Esophagus (tissue), 2 donors: ENCODE data around the gene VAX1. TPM values are rescaled to one million over a fixed set of nuclear protein-coding genes. Genes with fewer than 3 reads are reported as not detected.
"Not testable (repeated sequence)": the region's sequence is repeated elsewhere in the genome, so short reads cannot be mapped to it uniquely, and the experiment has no call there.

Experiments used
- H3K27ac ChIP-seq, 2 donors: one replicate each; pipeline ENCODE4 v1.5.1; 2013; ENCODE audit warnings: low read depth in 2 of 2, mild to moderate bottlenecking in 2 of 2, inconsistent platforms in 1 of 2, low read length in 1 of 2, moderate library complexity in 1 of 2
- H3K27me3 ChIP-seq, 2 donors: one replicate each; pipeline ENCODE4 v1.6.1; 2013; ENCODE audit warnings: low read length in 2 of 2, control low read depth in 1 of 2, mild to moderate bottlenecking in 1 of 2; ENCODE audit not compliant: insufficient read depth in 2 of 2, control insufficient read depth in 1 of 2
- H3K36me3 ChIP-seq, 2 donors: one replicate each; pipeline ENCODE4 v1.6.1; 2013; ENCODE audit warnings: low read length in 1 of 2; ENCODE audit not compliant: control insufficient read depth in 2 of 2, insufficient read depth in 2 of 2
- H3K4me1 ChIP-seq, 2 donors: one replicate each; pipeline ENCODE4 v1.6.1; 2013; ENCODE audit warnings: low read length in 1 of 2; ENCODE audit not compliant: control insufficient read depth in 2 of 2, insufficient read depth in 2 of 2
- H3K4me3 ChIP-seq, 2 donors: one replicate each; pipeline ENCODE4 v1.5.1; 2013; ENCODE audit warnings: low read length in 2 of 2, mild to moderate bottlenecking in 2 of 2, low read depth in 1 of 2, moderate library complexity in 1 of 2
- H3K9me3 ChIP-seq, 2 donors: one replicate each; pipeline ENCODE4 v1.6.1; 2013; ENCODE audit warnings: mild to moderate bottlenecking in 2 of 2, low read depth in 1 of 2, low read length in 1 of 2, moderate library complexity in 1 of 2; ENCODE audit not compliant: control insufficient read depth in 2 of 2, insufficient read depth in 1 of 2
- WGBS, 2 donors: extraction: QIAGEN DNeasy Blood & Tissue Kit; methylation state at CpG; one replicate each; pipeline ENCODE4 v1.1.7; 2013; 5-methylcytosine and 5-hydroxymethylcytosine counted together
- polyA plus RNA-seq, 2 donors: library from polyadenylated mRNA; stranded (reverse); fragments of 200-250 nt; gene quantifications; one replicate each; pipeline ENCODE4 v1.2.3, GENCODE V29; 2013
- donor health status: healthy with polysubstance abuse.
- donor health status: Bipolar disorder and iron deficiency.

Gene VAX1
- polyA plus RNA-seq = not detected

GRCh38 chr10:117137911-117138642, at the start of gene VAX1:
Gene VAX1, minus strand, starts transcription at chr10:117138270. Its CDS starts 214 bp downstream, at chr10:117138056.
- Histone ChIP-seq H3K27me3 (peaks cover 25 to 56% of the 10 kb centered on the region in 2 donors), H3K4me1 (peaks cover 5 to 15% of the 10 kb centered on the region in 2 donors), H3K4me3 (peak within 1 kb of the TSS; percentile 36 to 52), H3K27ac (no peak within 1 kb of the TSS), H3K9me3 (peaks cover 3% of the 10 kb centered on the region in 2 donors), H3K36me3 (no peaks in the 10 kb centered on the region)
- 6 to 7% methylated on average over 64 of the region's 65 CpGs for WGBS, 2 donors

- no peak overlapping the region for H3K4me3 ChIP-seq
- WGBS, 2 donors = 48 to 55% methylated on average over 4 of the region's 4 CpGs
- H3K36me3 ChIP-seq = no peaks in the 10 kb centered on the region
- H3K4me1 ChIP-seq = peaks cover 0 to 2% of the 10 kb centered on the region in 2 donors
- no peaks in the 10 kb centered on the region for H3K9me3 ChIP-seq
- H3K27me3 ChIP-seq = no peaks in the 10 kb centered on the region
- no peak overlapping the region for H3K27ac ChIP-seq
Measured at GRCh38 chr10:117186832-117187615, 49.0 kb upstream of the VAX1 start.

- WGBS, 2 donors = 91 to 92% methylated on average over 4 of the region's 4 CpGs
- not testable (repeated sequence) for H3K36me3 ChIP-seq, H3K9me3 ChIP-seq, H3K4me3 ChIP-seq, H3K27ac ChIP-seq, H3K27me3 ChIP-seq, H3K4me1 ChIP-seq
Measured at GRCh38 chr10:117185817-117186216, 47.7 kb upstream of the VAX1 start.

GRCh38 chr10:117184821-117185220, 46.8 kb upstream of the VAX1 start:
- H3K4me3 ChIP-seq = no peak overlapping the region
- H3K4me1 ChIP-seq = peaks cover 0 to 2% of the 10 kb centered on the region in 2 donors
- no peaks in the 10 kb centered on the region for H3K9me3 ChIP-seq
- H3K27me3 ChIP-seq = no peaks in the 10 kb centered on the region
- no peak overlapping the region for H3K27ac ChIP-seq
- no peaks in the 10 kb centered on the region for H3K36me3 ChIP-seq
- 57 to 75% methylated on average over 3 of the region's 3 CpGs for WGBS, 2 donors

- no peak overlapping the region for H3K27ac ChIP-seq
- H3K4me1 ChIP-seq = peaks cover 0 to 2% of the 10 kb centered on the region in 2 donors
- no peaks in the 10 kb centered on the region for H3K36me3 ChIP-seq
- H3K9me3 ChIP-seq = no peaks in the 10 kb centered on the region
- 88 to 91% methylated on average over 10 of the region's 10 CpGs for WGBS, 2 donors
- no peaks in the 10 kb centered on the region for H3K27me3 ChIP-seq
- H3K4me3 ChIP-seq = no peak overlapping the region
Measured at GRCh38 chr10:117184296-117184695, 46.2 kb upstream of the VAX1 start.

GRCh38 chr10:117178190-117178589, 40.1 kb upstream of the VAX1 start:
- no peak overlapping the region for H3K27ac ChIP-seq
- no peak overlapping the region for H3K4me3 ChIP-seq
- WGBS, 2 donors = 72 to 76% methylated on average over 3 of the region's 3 CpGs
- no peaks in the 10 kb centered on the region for H3K36me3 ChIP-seq
- H3K27me3 ChIP-seq = no peaks in the 10 kb centered on the region
- no peaks in the 10 kb centered on the region for H3K9me3 ChIP-seq
- H3K4me1 ChIP-seq = peaks cover 6 to 7% of the 10 kb centered on the region in 2 donors

GRCh38 chr10:117175901-117176534, 37.9 kb upstream of the VAX1 start:
- no peaks in the 10 kb centered on the region for H3K36me3 ChIP-seq
- no peak overlapping the region for H3K27ac ChIP-seq
- H3K9me3 ChIP-seq = no peaks in the 10 kb centered on the region
- WGBS, 2 donors = 22 to 26% methylated on average over 12 of the region's 12 CpGs
- no peaks in the 10 kb centered on the region for H3K27me3 ChIP-seq
- peaks cover 6 to 7% of the 10 kb centered on the region in 2 donors for H3K4me1 ChIP-seq
- peak overlapping the region in 1 of 2 donors; percentile 45 for H3K4me3 ChIP-seq

GRCh38 chr10:117175215-117175900, 37.3 kb upstream of the VAX1 start:
- H3K4me1 ChIP-seq = peaks cover 6 to 7% of the 10 kb centered on the region in 2 donors
- no peaks in the 10 kb centered on the region for H3K36me3 ChIP-seq
- H3K27ac ChIP-seq = no peak overlapping the region
- 1 to 3% methylated on average over 46 of the region's 46 CpGs for WGBS, 2 donors
- peak overlapping the region; percentile 42 to 45 for H3K4me3 ChIP-seq
- no peaks in the 10 kb centered on the region for H3K27me3 ChIP-seq
- H3K9me3 ChIP-seq = no peaks in the 10 kb centered on the region
